ENCODE measurements around the gene OR51T1.
"Not testable (repeated sequence)": the region's sequence is repeated elsewhere in the genome, so short reads cannot be mapped to it uniquely, and the experiment has no call there.

Gene OR51T1

GRCh38 chr11:4881860-4882500, at the start of gene OR51T1:
OR51T1 (plus strand) TSS chr11:4881900; CDS start chr11:4881900, 0 bp downstream.
- no peak for DNase-seq

GRCh38 chr11:4839851-4840549, 41.7 kb upstream of the OR51T1 start:
- no peak for DNase-seq

- no peak for DNase-seq
Measured at GRCh38 chr11:4848908-4849532, 32.7 kb upstream of the OR51T1 start, which contains the start of gene OR51S1. OR51S1 (minus strand) TSS chr11:4849208; CDS start chr11:4849208, 0 bp downstream.

GRCh38 chr11:4851033-4851432, 30.7 kb upstream of the OR51T1 start:
- DNase-seq: no peak

- DNase-seq: not testable (repeated sequence)
Measured at GRCh38 chr11:4854286-4854685, 27.4 kb upstream of the OR51T1 start.

GRCh38 chr11:4862447-4863236, 19.1 kb upstream of the OR51T1 start:
- no peak for DNase-seq

GRCh38 chr11:4863876-4864275, 17.8 kb upstream of the OR51T1 start:
- DNase-seq: no peak

- DNase-seq: no peak
Measured at GRCh38 chr11:4865855-4866254, 15.8 kb upstream of the OR51T1 start.

GRCh38 chr11:4881188-4881587, 512 bp upstream of the OR51T1 start:
- no peak for DNase-seq

- no peak for DNase-seq
Measured at GRCh38 chr11:4882543-4882942, 843 bp downstream of the OR51T1 start.

- DNase-seq: no peak
Measured at GRCh38 chr11:4884361-4884760, 2.7 kb downstream of the OR51T1 start.

GRCh38 chr11:4886186-4886585, 4.5 kb downstream of the OR51T1 start:
- no peak for DNase-seq

GRCh38 chr11:4887591-4887990, 5.9 kb downstream of the OR51T1 start:
- DNase-seq: no peak

- DNase-seq: no peak
Measured at GRCh38 chr11:4890279-4890678, 8.6 kb downstream of the OR51T1 start.

- DNase-seq: no peak
Measured at GRCh38 chr11:4891996-4892640, 10.4 kb downstream of the OR51T1 start.

- no peak for DNase-seq
Measured at GRCh38 chr11:4903484-4903883, 21.8 kb downstream of the OR51T1 start, which contains the start of gene OR51A7. OR51A7 (plus strand) TSS chr11:4903783; CDS start chr11:4907370, 3,587 bp downstream.

- DNase-seq: no peak
Measured at GRCh38 chr11:4916581-4916980, 34.9 kb downstream of the OR51T1 start.

- no peak for DNase-seq
Measured at GRCh38 chr11:4919250-4919649, 37.5 kb downstream of the OR51T1 start, which contains the start of gene OR51G2. OR51G2 (minus strand) TSS chr11:4919350; CDS start chr11:4915663, 3,687 bp downstream.

GRCh38 chr11:4921796-4922195, 40.1 kb downstream of the OR51T1 start:
- DNase-seq: no peak

GRCh38 chr11:4922304-4922703, 40.6 kb downstream of the OR51T1 start:
- no peak for DNase-seq

- DNase-seq: no peak
Measured at GRCh38 chr11:4924239-4924638, 42.5 kb downstream of the OR51T1 start, which contains the start of gene OR51G1. OR51G1 (minus strand) TSS chr11:4924339; CDS start chr11:4924339, 0 bp downstream.

GRCh38 chr11:4926608-4927007, 44.9 kb downstream of the OR51T1 start:
- no peak for DNase-seq
